ENCODE results near the gene TBC1D14. TPM values are rescaled to one million over a fixed set of nuclear protein-coding genes. Genes with fewer than 3 reads are reported as not detected.

TBC1D14 gene
- total and polyA plus RNA-seq, 3 donors from 2014 or later: 78.0 to 98.8 (median 87.6) TPM

DNA sequence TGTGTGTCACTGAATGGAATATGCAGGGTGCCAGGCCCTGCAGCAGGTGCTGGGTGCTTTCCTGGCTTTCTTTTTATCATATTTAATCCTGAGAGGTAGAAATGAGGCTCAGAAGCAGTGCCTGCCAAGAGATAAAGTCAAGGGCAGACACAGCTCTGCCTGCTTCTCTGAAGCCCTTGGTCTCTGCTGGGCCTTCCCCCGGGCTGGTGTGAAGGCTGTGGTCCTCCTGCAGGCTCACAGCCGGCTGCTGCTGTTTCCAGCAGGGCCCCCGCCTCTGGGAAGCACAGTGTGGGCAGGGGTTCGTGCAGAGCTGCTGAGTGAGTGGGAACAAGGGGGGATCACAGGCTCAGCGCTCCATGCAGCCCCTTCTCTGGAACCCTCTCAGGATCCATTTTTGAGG is 49.6 kb downstream of the TBC1D14 start:
- H3K27ac ChIP-seq: no peak overlapping the region
- H3K4me3 ChIP-seq: no peak overlapping the region
- H3K27me3 ChIP-seq: no peaks in the 10 kb centered on the region
- no peak for DNase-seq
- H3K4me1 ChIP-seq: no peaks in the 10 kb centered on the region
- H3K36me3 ChIP-seq (ENCODE audit: low read depth, missing control alignments): no peaks in the 10 kb centered on the region
- TF ChIP-seq, protein P1, sequence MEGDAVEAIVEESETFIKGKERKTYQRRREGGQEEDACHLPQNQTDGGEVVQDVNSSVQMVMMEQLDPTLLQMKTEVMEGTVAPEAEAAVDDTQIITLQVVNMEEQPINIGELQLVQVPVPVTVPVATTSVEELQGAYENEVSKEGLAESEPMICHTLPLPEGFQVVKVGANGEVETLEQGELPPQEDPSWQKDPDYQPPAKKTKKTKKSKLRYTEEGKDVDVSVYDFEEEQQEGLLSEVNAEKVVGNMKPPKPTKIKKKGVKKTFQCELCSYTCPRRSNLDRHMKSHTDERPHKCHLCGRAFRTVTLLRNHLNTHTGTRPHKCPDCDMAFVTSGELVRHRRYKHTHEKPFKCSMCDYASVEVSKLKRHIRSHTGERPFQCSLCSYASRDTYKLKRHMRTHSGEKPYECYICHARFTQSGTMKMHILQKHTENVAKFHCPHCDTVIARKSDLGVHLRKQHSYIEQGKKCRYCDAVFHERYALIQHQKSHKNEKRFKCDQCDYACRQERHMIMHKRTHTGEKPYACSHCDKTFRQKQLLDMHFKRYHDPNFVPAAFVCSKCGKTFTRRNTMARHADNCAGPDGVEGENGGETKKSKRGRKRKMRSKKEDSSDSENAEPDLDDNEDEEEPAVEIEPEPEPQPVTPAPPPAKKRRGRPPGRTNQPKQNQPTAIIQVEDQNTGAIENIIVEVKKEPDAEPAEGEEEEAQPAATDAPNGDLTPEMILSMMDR (IDR thresholded peaks at IDR 0.05): no peak
- TF ChIP-seq POLR2A (IDR thresholded peaks at IDR 0.05): no peak
- whole genome bisulfite sequencing, 2 donors: 48 to 100% methylated on average over 2 to 5 of the region's 5 CpGs
- intact Hi-C loops (cut with DNase I; ENCODE audit: low total_unique reads): no loop called here
- H3K9me3 ChIP-seq: no peaks in the 10 kb centered on the region

DNA sequence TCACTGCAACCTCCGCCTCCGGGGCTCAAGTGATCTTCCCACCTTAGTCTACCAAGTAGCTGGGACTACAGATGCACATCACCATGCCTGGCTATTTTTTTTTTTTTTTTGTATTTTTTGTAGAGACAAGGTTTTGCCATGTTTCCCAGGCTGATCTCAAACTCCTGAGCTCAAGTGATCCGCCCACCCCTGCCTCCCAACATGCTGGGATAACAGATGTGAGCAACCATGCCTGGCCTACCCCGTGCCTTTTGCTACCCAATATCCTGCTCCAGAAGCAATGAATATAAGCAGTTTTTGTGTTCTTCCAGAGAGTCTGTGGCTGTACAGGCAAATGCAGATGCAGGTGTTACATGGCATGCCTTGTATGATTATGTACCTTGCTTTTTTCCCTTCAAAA is 50.5 kb downstream of the TBC1D14 start:
- 94 to 96% methylated on average over 4 of the region's 4 CpGs for WGBS, 2 donors
- no peaks in the 10 kb centered on the region for H3K36me3 ChIP-seq (ENCODE audit: low read depth, missing control alignments)
- TF ChIP-seq POLR2A (IDR thresholded peaks at IDR 0.05): no peak
- H3K4me3 ChIP-seq: no peak overlapping the region
- intact Hi-C loops (cut with DNase I; ENCODE audit: low total_unique reads): no loop called here
- DNase-seq: no peak
- H3K9me3 ChIP-seq: no peaks in the 10 kb centered on the region
- no peaks in the 10 kb centered on the region for H3K4me1 ChIP-seq
- no peak overlapping the region for H3K27ac ChIP-seq
- H3K27me3 ChIP-seq: no peaks in the 10 kb centered on the region

DNA sequence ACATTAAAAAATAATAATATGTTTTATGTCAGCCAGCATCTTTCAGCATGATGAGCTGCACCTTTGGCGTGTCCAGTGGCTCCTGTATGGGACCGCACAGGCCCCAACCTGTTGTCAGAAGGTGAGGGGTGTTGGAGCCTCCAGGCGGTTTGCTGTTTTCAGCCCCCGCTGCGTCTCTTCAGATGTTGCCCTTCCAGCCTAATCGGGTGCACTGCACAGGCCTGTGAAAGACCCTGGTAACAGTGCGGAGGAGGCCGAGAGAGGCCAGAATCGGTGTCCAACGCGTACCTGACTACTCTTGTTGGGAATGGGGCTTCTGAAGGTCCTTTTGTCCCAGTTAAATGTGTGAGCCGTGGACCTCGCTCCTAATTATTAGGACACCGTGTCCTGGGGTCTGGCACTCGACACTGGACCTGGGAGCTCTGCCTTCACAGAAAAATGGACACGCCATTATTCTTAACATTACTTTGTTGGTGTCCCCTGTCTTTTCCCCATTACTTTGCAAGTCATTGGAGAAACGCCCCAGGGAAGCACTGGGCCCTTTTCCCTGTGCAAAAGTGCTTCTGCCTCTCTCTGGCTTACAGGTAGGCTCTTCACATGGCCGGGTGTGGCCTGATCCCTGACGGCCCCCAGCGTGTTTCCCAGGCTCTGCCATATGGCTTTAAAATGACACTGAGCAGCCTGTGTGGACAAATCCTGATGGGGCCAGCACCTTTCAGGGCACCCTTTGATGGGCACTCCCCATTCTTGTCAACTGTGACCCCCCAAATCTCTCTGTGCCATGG is 51.2 kb downstream of the TBC1D14 start:
- Histone ChIP-seq H3K36me3 (ENCODE audit: low read depth, missing control alignments) (no peaks in the 10 kb centered on the region), H3K4me3 (no peak overlapping the region), H3K9me3 (no peaks in the 10 kb centered on the region), H3K27ac (no peak overlapping the region), H3K4me1 (no peaks in the 10 kb centered on the region), H3K27me3 (no peaks in the 10 kb centered on the region)
- no peak for TF ChIP-seq POLR2A (IDR thresholded peaks at IDR 0.05)
- TF ChIP-seq, protein P1 (IDR thresholded peaks at IDR 0.05): no peak
- DNase-seq: no peak
- WGBS, 2 donors: 91 to 94% methylated on average over 18 to 20 of the region's 20 CpGs
- intact Hi-C loops (cut with DNase I; ENCODE audit: low total_unique reads): no loop called here

DNA sequence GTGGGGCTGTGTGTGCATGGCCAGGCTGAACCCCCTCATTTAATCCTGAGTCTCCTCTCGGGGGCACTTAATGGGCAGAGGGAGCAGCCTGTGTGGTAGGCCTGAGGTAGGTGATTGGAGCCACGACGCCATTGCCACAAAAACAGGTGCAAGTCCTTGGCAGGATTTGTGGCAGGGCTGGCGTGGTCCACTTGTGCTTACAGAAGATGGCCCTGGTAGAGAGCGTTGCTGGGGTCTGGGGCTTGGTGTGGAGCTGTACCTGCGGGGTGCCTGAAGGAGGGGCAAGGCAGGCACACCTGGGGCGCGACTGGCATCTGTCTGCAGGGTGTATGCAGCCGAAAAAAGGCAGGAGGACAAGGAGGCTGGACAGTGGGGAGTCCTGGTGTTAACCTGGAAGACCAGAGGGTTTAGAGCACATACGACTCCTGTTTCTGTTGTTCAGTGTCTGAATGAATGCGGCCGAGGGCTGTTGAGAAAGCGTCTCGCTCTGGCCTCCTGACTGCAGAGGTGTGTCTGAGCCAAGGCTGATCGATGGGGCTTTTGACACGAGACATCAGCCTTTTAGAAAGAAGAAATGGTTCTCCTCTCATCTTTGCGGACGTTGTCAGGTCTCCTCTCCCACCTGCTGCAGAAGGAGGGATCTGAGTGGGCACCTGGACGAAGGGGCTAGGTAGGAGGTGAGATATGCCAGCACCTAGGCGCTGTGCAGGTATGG is 52.0 kb downstream of the TBC1D14 start:
- no peaks in the 10 kb centered on the region for H3K4me1 ChIP-seq
- H3K27ac ChIP-seq: no peak overlapping the region
- DNase-seq: no peak
- no peak overlapping the region for H3K4me3 ChIP-seq
- intact Hi-C loops (cut with DNase I; ENCODE audit: low total_unique reads): no loop called here
- H3K27me3 ChIP-seq: no peaks in the 10 kb centered on the region
- WGBS, 2 donors: 92 to 95% methylated on average over 20 of the region's 20 CpGs
- no peaks in the 10 kb centered on the region for H3K9me3 ChIP-seq
- TF ChIP-seq, protein P1 (IDR thresholded peaks at IDR 0.05): no peak
- TF ChIP-seq POLR2A (IDR thresholded peaks at IDR 0.05): no peak
- no peaks in the 10 kb centered on the region for H3K36me3 ChIP-seq (ENCODE audit: low read depth, missing control alignments)

DNA sequence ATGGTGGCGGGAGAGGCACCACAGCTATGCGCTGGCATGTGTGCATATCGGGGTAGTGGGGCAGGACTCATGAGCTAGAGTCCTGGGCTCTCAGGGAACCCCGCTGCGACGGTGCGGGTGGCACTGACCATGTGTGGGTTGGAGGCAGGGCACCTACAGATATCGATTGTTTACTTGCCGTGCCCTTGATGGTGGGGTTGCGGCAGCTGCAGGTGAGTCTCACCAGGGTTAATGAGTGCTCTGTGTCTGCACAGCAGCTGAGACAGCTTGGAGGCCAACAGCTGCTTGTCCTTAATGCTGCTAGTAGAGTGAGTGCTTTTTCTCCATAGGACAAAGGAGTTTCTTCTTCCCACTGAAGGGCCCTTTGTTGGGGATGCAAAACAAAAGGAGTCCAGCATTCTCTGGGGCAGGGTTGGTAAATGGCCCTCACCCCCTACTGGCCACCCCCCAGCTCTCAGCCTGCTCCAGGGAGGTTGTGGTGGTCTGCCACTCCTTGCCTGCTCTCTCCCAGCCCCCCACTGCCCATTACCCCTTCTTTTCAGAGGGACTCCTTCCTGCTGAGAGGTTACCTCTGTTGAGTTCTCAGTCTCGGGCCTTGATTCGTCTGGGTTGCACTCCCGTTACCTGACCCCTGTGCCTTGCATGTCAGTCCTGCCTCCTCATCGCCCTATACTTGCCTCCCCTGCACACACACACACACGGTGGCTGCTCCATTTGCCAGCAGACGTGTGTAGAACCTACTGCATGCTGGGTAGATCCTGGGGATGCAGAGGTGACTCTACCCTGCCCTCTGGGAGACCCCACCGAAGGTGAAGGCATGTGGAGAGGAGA is 52.8 kb downstream of the TBC1D14 start:
- no peaks in the 10 kb centered on the region for H3K36me3 ChIP-seq (ENCODE audit: low read depth, missing control alignments)
- H3K4me3 ChIP-seq: no peak overlapping the region
- intact Hi-C loops (cut with DNase I; ENCODE audit: low total_unique reads): no loop called here
- DNase-seq: no peak
- 85 to 86% methylated on average over 13 to 17 of the region's 17 CpGs for WGBS, 2 donors
- H3K27me3 ChIP-seq: no peaks in the 10 kb centered on the region
- no peaks in the 10 kb centered on the region for H3K9me3 ChIP-seq
- H3K4me1 ChIP-seq: no peaks in the 10 kb centered on the region
- TF ChIP-seq POLR2A (IDR thresholded peaks at IDR 0.05): no peak
- TF ChIP-seq, protein P1 (IDR thresholded peaks at IDR 0.05): no peak
- no peak overlapping the region for H3K27ac ChIP-seq

Measured in testis (tissue), 3 donors.